Measurements from ENCODE around the gene HTRA2. TPM values are rescaled to one million over a fixed set of nuclear protein-coding genes. Genes with fewer than 3 reads are reported as not detected.

Gene HTRA2
- total and polyA plus RNA-seq, 3 experiments from 2014 or later, result 26.0 to 82.1 (median 81.0) TPM

GRCh38 chr2:74566076-74566753 is 36.5 kb downstream of the HTRA2 start:
- no peaks in the 10 kb centered on the region for H3K9me3 Mint-ChIP-seq
- ChIA-PET POLR2A (no interaction called here), CTCF (interaction anchor here (1.6 kb wide), 1 partner anchor 8 kb away, joined by 6 read pairs; no protein-coding TSS in a partner anchor)
- Histone ChIP-seq H3K4me3 (ENCODE audit: low read length) (no peak overlapping the region), H3K9me3 (ENCODE audit: low read length) (no peaks in the 10 kb centered on the region), H3K27ac (ENCODE audit: low read depth, low read length) (no peak overlapping the region), H3K4me1 (ENCODE audit: insufficient read depth, low read length) (no peaks in the 10 kb centered on the region), H3K27me3 (ENCODE audit: insufficient read depth, low read length, poor library complexity, severe bottlenecking) (no peaks in the 10 kb centered on the region), H3K36me3 (ENCODE audit: insufficient read depth, low read length) (no peaks in the 10 kb centered on the region)
- peaks cover 25 to 45% of the 10 kb centered on the region in 2 donors for H3K27me3 Mint-ChIP-seq
- H3K27ac Mint-ChIP-seq, result no peak overlapping the region
- H3K4me1 Mint-ChIP-seq, result no peaks in the 10 kb centered on the region
- H3K36me3 Mint-ChIP-seq, result peaks cover 0 to 3% (median 0%) of the 10 kb centered on the region in 3 donors
- DNase-seq, result no peak
- no peak overlapping the region for H3K4me3 Mint-ChIP-seq

- DNase-seq, result no peak
- H3K4me1 Mint-ChIP-seq, result no peaks in the 10 kb centered on the region
- Histone ChIP-seq H3K4me1 (ENCODE audit: insufficient read depth, low read length) (no peaks in the 10 kb centered on the region), H3K4me3 (ENCODE audit: low read length) (no peak overlapping the region), H3K27me3 (ENCODE audit: insufficient read depth, low read length, poor library complexity, severe bottlenecking) (no peaks in the 10 kb centered on the region), H3K36me3 (ENCODE audit: insufficient read depth, low read length) (no peaks in the 10 kb centered on the region), H3K9me3 (ENCODE audit: low read length) (no peaks in the 10 kb centered on the region), H3K27ac (ENCODE audit: low read depth, low read length) (no peak overlapping the region)
- no peak overlapping the region for H3K27ac Mint-ChIP-seq
- H3K9me3 Mint-ChIP-seq, result no peaks in the 10 kb centered on the region
- peaks cover 0 to 3% (median 0%) of the 10 kb centered on the region in 3 donors for H3K36me3 Mint-ChIP-seq
- ChIA-PET POLR2A (no interaction called here), CTCF (interaction anchor here (1.6 kb wide), 1 partner anchor 9 kb away, joined by 6 read pairs; no protein-coding TSS in a partner anchor)
- H3K4me3 Mint-ChIP-seq, result no peak overlapping the region
- H3K27me3 Mint-ChIP-seq, result peaks cover 21 to 43% of the 10 kb centered on the region in 2 donors
Observed at GRCh38 chr2:74566754-74567085, 37.0 kb downstream of the HTRA2 start.

- Histone ChIP-seq H3K36me3 (ENCODE audit: insufficient read depth, low read length) (no peaks in the 10 kb centered on the region), H3K27me3 (ENCODE audit: insufficient read depth, low read length, poor library complexity, severe bottlenecking) (no peaks in the 10 kb centered on the region), H3K27ac (ENCODE audit: low read depth, low read length) (no peak overlapping the region), H3K9me3 (ENCODE audit: low read length) (no peaks in the 10 kb centered on the region), H3K4me3 (ENCODE audit: low read length) (no peak overlapping the region), H3K4me1 (ENCODE audit: insufficient read depth, low read length) (no peaks in the 10 kb centered on the region)
- Mint-ChIP-seq H3K27me3 (peaks cover 21 to 31% of the 10 kb centered on the region in 2 donors), H3K9me3 (no peaks in the 10 kb centered on the region), H3K36me3 (peaks cover 0 to 3% (median 0%) of the 10 kb centered on the region in 3 donors), H3K4me3 (no peak overlapping the region), H3K4me1 (no peaks in the 10 kb centered on the region), H3K27ac (no peak overlapping the region)
- ChIA-PET POLR2A (interaction anchor here (0.8 kb wide), 1 partner anchor 101 kb away, joined by 3 read pairs; no protein-coding TSS in a partner anchor), CTCF (no interaction called here)
- DNase-seq, result no peak
Observed at GRCh38 chr2:74567881-74568280, 38.1 kb downstream of the HTRA2 start.

- H3K4me1 Mint-ChIP-seq, result peaks cover 13% of the 10 kb centered on the region in 3 donors
- H3K36me3 Mint-ChIP-seq, result peaks cover 0 to 2% (median 0%) of the 10 kb centered on the region in 3 donors
- ChIA-PET CTCF (no interaction called here), POLR2A (no interaction called here)
- H3K4me3 Mint-ChIP-seq, result no peak overlapping the region
- H3K36me3 ChIP-seq (ENCODE audit: insufficient read depth, low read length), result no peaks in the 10 kb centered on the region
- no peak overlapping the region for H3K4me3 ChIP-seq (ENCODE audit: low read length)
- no peaks in the 10 kb centered on the region for H3K27me3 ChIP-seq (ENCODE audit: insufficient read depth, low read length, poor library complexity, severe bottlenecking)
- peaks cover 18 to 20% of the 10 kb centered on the region in 2 donors for H3K27me3 Mint-ChIP-seq
- H3K9me3 ChIP-seq (ENCODE audit: low read length), result no peaks in the 10 kb centered on the region
- peaks cover 11% of the 10 kb centered on the region for H3K4me1 ChIP-seq (ENCODE audit: insufficient read depth, low read length)
- H3K9me3 Mint-ChIP-seq, result no peaks in the 10 kb centered on the region
- DNase-seq, result no peak
- no peak overlapping the region for H3K27ac ChIP-seq (ENCODE audit: low read depth, low read length)
- peak overlapping the region in 1 of 8 donors; percentile 59 for H3K27ac Mint-ChIP-seq
Observed at GRCh38 chr2:74569686-74570085, 40.0 kb downstream of the HTRA2 start.

- Histone ChIP-seq H3K27me3 (ENCODE audit: insufficient read depth, low read length, poor library complexity, severe bottlenecking) (no peaks in the 10 kb centered on the region), H3K9me3 (ENCODE audit: low read length) (no peaks in the 10 kb centered on the region), H3K4me1 (ENCODE audit: insufficient read depth, low read length) (peaks cover 11% of the 10 kb centered on the region), H3K36me3 (ENCODE audit: insufficient read depth, low read length) (no peaks in the 10 kb centered on the region), H3K27ac (ENCODE audit: low read depth, low read length) (no peak overlapping the region), H3K4me3 (ENCODE audit: low read length) (no peak overlapping the region)
- ChIA-PET POLR2A (no interaction called here), CTCF (no interaction called here)
- Mint-ChIP-seq H3K4me3 (no peak overlapping the region), H3K9me3 (no peaks in the 10 kb centered on the region), H3K4me1 (peaks cover 14 to 15% (median 15%) of the 10 kb centered on the region in 3 donors), H3K27ac (no peak overlapping the region), H3K27me3 (peaks cover 12 to 15% of the 10 kb centered on the region in 2 donors), H3K36me3 (peaks cover 0 to 4% (median 0%) of the 10 kb centered on the region in 3 donors)
- no peak for DNase-seq
Observed at GRCh38 chr2:74571058-74571457, 41.3 kb downstream of the HTRA2 start.

- no peaks in the 10 kb centered on the region for H3K27me3 ChIP-seq (ENCODE audit: insufficient read depth, low read length, poor library complexity, severe bottlenecking)
- H3K9me3 ChIP-seq (ENCODE audit: low read length), result no peaks in the 10 kb centered on the region
- Mint-ChIP-seq H3K27me3 (peaks cover 9 to 10% of the 10 kb centered on the region in 2 donors), H3K27ac (peak overlapping the region in 1 of 8 donors; percentile 23), H3K4me1 (peaks cover 14 to 15% (median 15%) of the 10 kb centered on the region in 3 donors), H3K9me3 (no peaks in the 10 kb centered on the region), H3K4me3 (no peak overlapping the region), H3K36me3 (peaks cover 0 to 4% (median 0%) of the 10 kb centered on the region in 3 donors)
- CTCF ChIA-PET, result interaction anchor here (1.3 kb wide), 1 partner anchor 237 kb away, joined by 3 read pairs; no protein-coding TSS in a partner anchor
- peaks cover 11% of the 10 kb centered on the region for H3K4me1 ChIP-seq (ENCODE audit: insufficient read depth, low read length)
- POLR2A ChIA-PET, result no interaction called here
- H3K36me3 ChIP-seq (ENCODE audit: insufficient read depth, low read length), result no peaks in the 10 kb centered on the region
- no peak for DNase-seq
- no peak overlapping the region for H3K27ac ChIP-seq (ENCODE audit: low read depth, low read length)
- H3K4me3 ChIP-seq (ENCODE audit: low read length), result no peak overlapping the region
Observed at GRCh38 chr2:74572178-74572925, 42.6 kb downstream of the HTRA2 start.

GRCh38 chr2:74573747-74574562 is 44.2 kb downstream of the HTRA2 start:
- Histone ChIP-seq H3K27ac (ENCODE audit: low read depth, low read length) (no peak overlapping the region), H3K4me1 (ENCODE audit: insufficient read depth, low read length) (peaks cover 11% of the 10 kb centered on the region), H3K9me3 (ENCODE audit: low read length) (no peaks in the 10 kb centered on the region), H3K36me3 (ENCODE audit: insufficient read depth, low read length) (no peaks in the 10 kb centered on the region), H3K27me3 (ENCODE audit: insufficient read depth, low read length, poor library complexity, severe bottlenecking) (no peaks in the 10 kb centered on the region), H3K4me3 (ENCODE audit: low read length) (peak overlapping the region; percentile 22)
- ChIA-PET POLR2A (no interaction called here), CTCF (interaction anchor here (1.3 to 2.0 kb wide), 2 partner anchors 13 to 239 kb away, joined by 3 to 7 read pairs; no protein-coding TSS in a partner anchor)
- peak in 1 of 5 donors; percentile 39 for DNase-seq
- Mint-ChIP-seq H3K27ac (peak overlapping the region; percentile 15 to 87 (median 76)), H3K36me3 (peaks cover 0 to 4% (median 0%) of the 10 kb centered on the region in 3 donors), H3K4me3 (peak overlapping the region in 6 of 7 donors; percentile 30 to 72 (median 64)), H3K4me1 (peaks cover 14 to 15% (median 15%) of the 10 kb centered on the region in 3 donors), H3K9me3 (no peaks in the 10 kb centered on the region), H3K27me3 (no peaks in the 10 kb centered on the region)

Data from CD8-positive, alpha-beta memory T cell (primary cell).